ENCODE measurements around the gene FTSJ3.
A peak's percentile ranks its signal among the peaks of the same experiment; 100 is the strongest.

DNA sequence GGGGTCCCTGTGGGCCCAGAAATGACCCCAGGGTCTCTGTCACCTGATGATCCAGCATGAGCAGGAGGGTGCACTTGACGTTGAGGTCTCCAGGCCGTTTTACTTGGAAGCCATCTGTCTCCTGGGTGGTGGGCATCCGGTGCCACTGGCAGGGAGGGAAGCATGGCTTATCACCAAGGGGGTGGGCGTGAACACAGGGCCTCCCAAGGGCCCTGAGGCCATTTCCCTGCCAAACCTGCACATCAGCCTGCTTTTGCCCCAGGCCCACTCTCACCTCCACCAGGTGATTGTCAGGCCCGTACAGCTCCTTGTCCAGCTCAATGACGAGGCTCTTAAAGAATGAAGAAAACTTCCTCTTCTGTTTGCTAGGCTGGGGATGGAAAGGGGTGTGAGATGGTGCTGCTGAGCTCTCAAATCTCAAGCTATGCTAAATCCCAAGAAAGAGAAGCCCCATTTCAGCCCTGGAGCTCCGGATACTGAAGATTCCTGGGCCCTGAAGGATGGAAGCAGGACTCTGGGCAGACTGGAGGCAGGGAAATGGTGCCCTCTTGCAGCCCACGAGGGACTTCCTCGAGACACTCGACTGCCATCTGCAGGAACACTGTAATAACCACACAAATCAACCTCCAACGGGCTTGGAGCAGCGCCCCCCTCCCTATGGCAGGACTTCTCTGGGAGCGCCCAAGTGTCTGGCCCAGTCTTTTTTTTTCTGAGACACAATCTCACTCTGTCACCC lies 7.1 kb upstream of the FTSJ3 start:
- TF ChIP-seq, protein P1, sequence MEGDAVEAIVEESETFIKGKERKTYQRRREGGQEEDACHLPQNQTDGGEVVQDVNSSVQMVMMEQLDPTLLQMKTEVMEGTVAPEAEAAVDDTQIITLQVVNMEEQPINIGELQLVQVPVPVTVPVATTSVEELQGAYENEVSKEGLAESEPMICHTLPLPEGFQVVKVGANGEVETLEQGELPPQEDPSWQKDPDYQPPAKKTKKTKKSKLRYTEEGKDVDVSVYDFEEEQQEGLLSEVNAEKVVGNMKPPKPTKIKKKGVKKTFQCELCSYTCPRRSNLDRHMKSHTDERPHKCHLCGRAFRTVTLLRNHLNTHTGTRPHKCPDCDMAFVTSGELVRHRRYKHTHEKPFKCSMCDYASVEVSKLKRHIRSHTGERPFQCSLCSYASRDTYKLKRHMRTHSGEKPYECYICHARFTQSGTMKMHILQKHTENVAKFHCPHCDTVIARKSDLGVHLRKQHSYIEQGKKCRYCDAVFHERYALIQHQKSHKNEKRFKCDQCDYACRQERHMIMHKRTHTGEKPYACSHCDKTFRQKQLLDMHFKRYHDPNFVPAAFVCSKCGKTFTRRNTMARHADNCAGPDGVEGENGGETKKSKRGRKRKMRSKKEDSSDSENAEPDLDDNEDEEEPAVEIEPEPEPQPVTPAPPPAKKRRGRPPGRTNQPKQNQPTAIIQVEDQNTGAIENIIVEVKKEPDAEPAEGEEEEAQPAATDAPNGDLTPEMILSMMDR (conservative IDR thresholded peaks at IDR 0.05) = peak; percentile 58; the same call in 1 of the 2 replicates
- TF ChIP-seq EZH2 (IDR thresholded peaks at IDR 0.05; ENCODE audit: low read depth) = no peak

All from PC-9 (cell line).